Neuron (in vitro differentiated cells): ENCODE measurements around the gene RSPRY1.

ENCODE experiments used
- H2AFZ ChIP-seq: one replicate; pipeline ENCODE4 v1.6.1; 2013; ENCODE audit warnings: low read depth, mild to moderate bottlenecking, inconsistent platforms, low read length, moderate library complexity
- H3K27me3 ChIP-seq: one replicate; pipeline ENCODE4 v1.6.1; 2013; ENCODE audit warnings: low read length; ENCODE audit not compliant: insufficient read depth
- H3K36me3 ChIP-seq: one replicate; pipeline ENCODE4 v1.6.1; 2013; ENCODE audit warnings: low read length; ENCODE audit not compliant: insufficient read depth
- H3K4me1 ChIP-seq: one replicate; pipeline ENCODE4 v1.6.1; 2013; ENCODE audit warnings: low read length; ENCODE audit not compliant: insufficient read depth
- H3K4me3 ChIP-seq: 2 replicates; pipeline ENCODE4 v1.5.1; 2013; ENCODE audit warnings: mild to moderate bottlenecking, low read length, moderate library complexity
- H3K9me3 ChIP-seq: one replicate; pipeline ENCODE4 v1.6.1; 2013; ENCODE audit warnings: low read length

Gene RSPRY1

DNA sequence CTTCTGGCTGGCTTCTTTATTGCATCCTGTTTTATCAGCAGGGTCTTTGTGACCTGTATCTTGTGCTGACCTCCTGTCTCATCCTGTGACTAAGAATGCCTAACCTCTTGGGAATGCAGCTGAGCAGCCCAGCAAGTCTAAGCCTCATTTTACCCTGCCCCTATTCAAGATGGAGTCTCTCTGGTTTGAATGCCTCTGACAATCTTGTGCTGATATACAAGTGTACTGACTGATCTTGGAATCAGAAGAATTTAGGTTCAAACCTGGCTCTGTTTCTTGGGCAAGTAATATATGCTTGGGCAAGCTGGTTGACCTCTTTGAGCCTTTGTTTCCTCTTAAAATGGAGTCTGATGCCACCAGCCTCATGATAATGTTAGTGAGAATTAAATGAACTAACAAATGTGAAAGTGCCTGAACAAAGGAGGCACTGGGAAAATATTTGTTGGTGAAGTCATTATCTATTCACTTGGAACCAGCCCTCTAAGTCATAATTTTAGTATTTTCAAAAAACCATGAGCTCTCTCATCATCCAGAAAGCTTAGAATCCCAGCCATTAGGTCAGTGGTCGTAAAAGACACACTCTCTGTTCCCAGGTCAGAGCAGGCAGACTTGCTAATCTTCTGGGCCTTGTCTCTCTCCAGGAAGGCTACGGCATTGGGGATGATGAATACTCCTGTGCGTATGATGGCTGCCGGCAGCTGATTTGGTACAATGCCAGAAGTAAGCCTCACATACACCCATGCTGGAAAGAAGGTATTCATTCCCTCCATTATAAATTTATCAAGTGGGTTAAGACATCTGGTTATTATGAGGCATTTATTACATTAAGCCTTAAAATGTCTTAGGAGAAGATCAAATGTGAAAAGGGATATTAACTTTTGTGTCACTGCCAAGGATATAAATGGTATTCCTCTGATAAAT, 40.8 kb downstream of the RSPRY1 start:
- Histone ChIP-seq H2AFZ (no peak overlapping the region), H3K4me3 (no peak overlapping the region), H3K4me1 (peaks cover 6% of the 10 kb centered on the region), H3K27me3 (no peaks in the 10 kb centered on the region), H3K9me3 (no peaks in the 10 kb centered on the region), H3K36me3 (peaks cover 87% of the 10 kb centered on the region)

DNA sequence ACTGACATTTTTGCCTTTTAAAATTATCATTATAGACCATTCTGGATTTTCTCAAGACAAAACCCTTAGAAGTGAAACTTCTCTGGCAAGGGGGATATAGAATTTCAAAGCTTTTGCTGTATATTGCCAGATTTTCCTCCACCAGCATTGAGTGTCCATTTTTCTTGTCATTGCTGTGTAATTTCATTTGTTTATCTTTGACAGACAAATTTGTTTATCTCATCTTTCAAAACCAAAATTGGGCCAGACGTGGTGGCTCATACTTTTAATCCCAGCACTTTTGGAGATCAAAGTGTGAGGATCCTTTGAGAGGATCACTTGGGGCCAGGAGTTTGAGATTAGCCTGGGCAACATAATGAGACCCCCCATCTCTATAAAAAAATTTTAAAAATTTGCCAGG, 43.0 kb downstream of the RSPRY1 start:
- Histone ChIP-seq H3K36me3 (peaks cover 89% of the 10 kb centered on the region), H3K9me3 (no peaks in the 10 kb centered on the region), H3K27me3 (no peaks in the 10 kb centered on the region), H3K4me1 (peaks cover 6% of the 10 kb centered on the region), H2AFZ (no peak overlapping the region), H3K4me3 (no peak overlapping the region)

DNA sequence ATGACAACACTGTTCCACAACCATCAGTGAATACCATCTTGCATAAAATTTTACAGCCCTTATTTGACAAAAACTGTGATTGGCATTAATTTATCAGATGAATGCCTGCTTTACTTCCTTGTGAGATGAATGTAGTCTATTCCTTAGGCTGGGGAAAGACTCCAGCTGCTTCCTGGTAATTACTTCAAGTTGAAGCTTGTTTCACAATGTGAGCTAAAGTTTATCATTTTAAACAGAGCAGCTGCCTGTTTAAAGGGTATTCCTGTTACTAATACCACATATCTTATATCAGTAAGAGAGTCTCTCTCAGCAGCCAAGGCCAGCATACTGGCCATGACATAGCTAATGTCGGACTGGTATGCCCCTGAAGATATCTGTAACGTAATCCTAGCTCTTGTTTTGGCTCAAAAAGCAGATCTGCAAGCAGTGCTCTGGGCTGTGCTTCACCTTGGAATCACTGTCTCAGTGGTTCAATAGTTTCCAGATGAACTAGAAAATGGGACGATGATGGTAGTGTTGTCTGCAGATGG, 45.8 kb downstream of the RSPRY1 start:
- H3K4me3 ChIP-seq = no peak overlapping the region
- H2AFZ ChIP-seq = no peak overlapping the region
- H3K4me1 ChIP-seq = no peaks in the 10 kb centered on the region
- H3K36me3 ChIP-seq = peaks cover 92% of the 10 kb centered on the region
- peaks cover 3% of the 10 kb centered on the region for H3K9me3 ChIP-seq
- H3K27me3 ChIP-seq = no peaks in the 10 kb centered on the region

- Histone ChIP-seq H3K4me3 (no peak overlapping the region), H3K27me3 (no peaks in the 10 kb centered on the region), H3K36me3 (peaks cover 87% of the 10 kb centered on the region), H3K4me1 (no peaks in the 10 kb centered on the region), H2AFZ (no peak overlapping the region), H3K9me3 (peaks cover 3% of the 10 kb centered on the region)
Measured at GRCh38 chr16:57233944-57234706, 48.0 kb downstream of the RSPRY1 start.

- no peaks in the 10 kb centered on the region for H3K4me1 ChIP-seq
- H2AFZ ChIP-seq = no peak overlapping the region
- no peaks in the 10 kb centered on the region for H3K27me3 ChIP-seq
- no peak overlapping the region for H3K4me3 ChIP-seq
- H3K9me3 ChIP-seq = peaks cover 3% of the 10 kb centered on the region
- H3K36me3 ChIP-seq = peaks cover 89% of the 10 kb centered on the region
Measured at GRCh38 chr16:57234707-57235092, 48.6 kb downstream of the RSPRY1 start.

DNA sequence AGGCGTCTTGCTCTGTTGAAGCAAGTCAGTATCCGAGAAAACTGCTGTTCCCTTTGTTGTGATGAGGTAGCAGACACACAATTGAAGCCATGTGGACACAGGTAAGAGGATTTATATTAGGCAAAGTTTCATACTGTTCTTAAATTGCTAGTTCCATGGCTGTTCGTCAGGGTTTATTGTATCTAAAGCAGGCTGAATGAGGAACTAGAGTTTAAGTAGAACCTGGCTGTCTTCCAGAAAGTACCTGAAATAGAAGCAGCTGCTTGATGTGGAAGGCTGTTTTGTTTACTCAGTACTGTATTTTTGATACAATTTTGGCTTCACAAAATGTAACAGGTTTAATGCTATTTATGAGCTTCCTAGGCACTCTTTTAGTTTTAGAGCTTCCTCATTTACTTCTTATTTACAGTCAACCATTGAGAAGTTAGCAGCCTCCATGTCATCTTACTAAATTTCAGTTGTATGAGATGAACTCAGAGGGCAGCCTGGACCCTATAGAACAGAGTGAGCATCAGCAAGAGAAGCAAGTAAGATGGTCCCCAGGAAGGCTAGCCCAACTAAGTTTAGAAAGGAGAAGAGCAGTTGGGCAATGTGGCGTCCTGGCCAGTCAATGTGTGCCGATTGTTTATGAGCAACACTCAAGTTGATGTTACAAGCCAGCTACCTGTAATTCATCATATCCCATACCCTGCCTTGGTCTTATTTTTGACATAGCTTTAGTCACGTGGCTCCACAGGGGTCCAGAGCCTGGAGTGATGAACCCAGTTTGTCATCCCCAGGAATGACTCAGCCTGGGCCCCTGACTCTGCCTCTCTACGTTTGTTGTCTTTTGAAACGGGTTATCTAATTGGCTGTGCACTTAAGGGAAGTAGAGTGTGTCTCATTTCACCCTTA, 49.2 kb downstream of the RSPRY1 start:
- Histone ChIP-seq H3K4me1 (no peaks in the 10 kb centered on the region), H3K4me3 (no peak overlapping the region), H3K27me3 (no peaks in the 10 kb centered on the region), H3K36me3 (peaks cover 91% of the 10 kb centered on the region), H2AFZ (no peak overlapping the region), H3K9me3 (peaks cover 3% of the 10 kb centered on the region)

DNA sequence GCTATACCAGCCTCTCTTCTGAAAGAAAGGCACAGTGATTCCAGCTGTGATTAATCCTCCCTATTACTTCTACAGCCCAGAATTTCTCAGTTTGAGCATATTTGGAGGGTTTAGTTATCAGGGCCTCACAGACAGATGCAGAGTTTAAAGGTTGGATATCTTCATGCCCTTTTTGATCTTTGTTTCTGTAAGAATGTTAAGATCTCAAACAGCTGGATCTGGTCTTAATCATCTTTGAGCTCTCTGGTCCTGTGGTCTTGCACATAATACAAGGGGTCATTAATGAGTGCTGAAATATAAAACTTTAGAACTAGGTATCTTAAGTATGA, 49.9 kb downstream of the RSPRY1 start:
- H3K27me3 ChIP-seq = no peaks in the 10 kb centered on the region
- peaks cover 3% of the 10 kb centered on the region for H3K9me3 ChIP-seq
- no peak overlapping the region for H3K4me3 ChIP-seq
- H2AFZ ChIP-seq = no peak overlapping the region
- no peaks in the 10 kb centered on the region for H3K4me1 ChIP-seq
- peaks cover 85% of the 10 kb centered on the region for H3K36me3 ChIP-seq

GRCh38 chr16:57238682-57239081, 52.6 kb downstream of the RSPRY1 start:
- no peaks in the 10 kb centered on the region for H3K4me1 ChIP-seq
- no peak overlapping the region for H2AFZ ChIP-seq
- H3K9me3 ChIP-seq = peaks cover 3% of the 10 kb centered on the region
- H3K27me3 ChIP-seq = no peaks in the 10 kb centered on the region
- H3K36me3 ChIP-seq = peaks cover 58% of the 10 kb centered on the region
- no peak overlapping the region for H3K4me3 ChIP-seq

DNA sequence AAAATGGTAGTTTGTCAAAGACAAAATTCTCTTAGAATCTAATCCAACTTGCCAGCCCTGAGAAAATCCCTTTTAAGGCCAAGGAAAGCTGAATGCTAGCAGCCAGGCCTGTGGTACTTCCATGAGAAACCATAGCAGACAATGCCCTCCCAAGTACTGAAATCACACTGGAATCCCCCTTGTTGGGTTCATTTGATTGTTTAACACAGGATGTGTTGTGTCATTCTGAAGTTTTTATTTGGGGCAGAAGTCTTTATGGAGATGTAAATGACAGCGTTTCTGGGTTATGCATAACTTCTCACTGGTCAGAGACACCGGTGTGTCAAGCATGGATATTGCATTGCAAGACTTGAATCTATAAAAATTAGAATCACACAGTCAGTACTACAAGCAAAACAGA, 53.0 kb downstream of the RSPRY1 start:
- H3K9me3 ChIP-seq = peaks cover 3% of the 10 kb centered on the region
- H3K4me3 ChIP-seq = no peak overlapping the region
- no peaks in the 10 kb centered on the region for H3K4me1 ChIP-seq
- H3K36me3 ChIP-seq = peaks cover 53% of the 10 kb centered on the region
- H3K27me3 ChIP-seq = no peaks in the 10 kb centered on the region
- H2AFZ ChIP-seq = no peak overlapping the region

DNA sequence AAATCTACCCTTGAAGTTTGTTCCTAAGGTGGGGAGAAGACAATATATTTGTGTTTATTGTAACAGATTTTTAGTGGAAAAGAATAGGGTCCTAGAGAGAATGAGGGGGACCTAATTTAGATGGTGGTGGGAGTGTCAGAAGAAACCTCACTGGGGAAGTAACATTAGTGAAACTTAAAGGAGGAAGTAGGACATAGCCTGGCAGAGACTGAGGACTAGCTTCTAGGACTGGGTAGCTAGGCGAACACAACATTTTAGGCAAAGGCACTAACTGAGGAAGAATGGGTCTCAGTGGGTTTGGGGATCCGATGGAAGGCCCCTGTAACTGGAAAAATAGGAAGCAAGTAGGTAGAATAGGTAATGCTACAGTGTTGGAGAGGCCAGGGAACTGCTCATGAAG, 54.7 kb downstream of the RSPRY1 start:
- H2AFZ ChIP-seq = no peak overlapping the region
- H3K36me3 ChIP-seq = peaks cover 36% of the 10 kb centered on the region
- peaks cover 2% of the 10 kb centered on the region for H3K4me1 ChIP-seq
- H3K9me3 ChIP-seq = no peaks in the 10 kb centered on the region
- no peaks in the 10 kb centered on the region for H3K27me3 ChIP-seq
- H3K4me3 ChIP-seq = no peak overlapping the region

GRCh38 chr16:57242650-57243049, 56.5 kb downstream of the RSPRY1 start:
- H3K4me3 ChIP-seq = no peak overlapping the region
- no peaks in the 10 kb centered on the region for H3K27me3 ChIP-seq
- H2AFZ ChIP-seq = no peak overlapping the region
- H3K36me3 ChIP-seq = peaks cover 35% of the 10 kb centered on the region
- peaks cover 7% of the 10 kb centered on the region for H3K4me1 ChIP-seq
- H3K9me3 ChIP-seq = no peaks in the 10 kb centered on the region

DNA sequence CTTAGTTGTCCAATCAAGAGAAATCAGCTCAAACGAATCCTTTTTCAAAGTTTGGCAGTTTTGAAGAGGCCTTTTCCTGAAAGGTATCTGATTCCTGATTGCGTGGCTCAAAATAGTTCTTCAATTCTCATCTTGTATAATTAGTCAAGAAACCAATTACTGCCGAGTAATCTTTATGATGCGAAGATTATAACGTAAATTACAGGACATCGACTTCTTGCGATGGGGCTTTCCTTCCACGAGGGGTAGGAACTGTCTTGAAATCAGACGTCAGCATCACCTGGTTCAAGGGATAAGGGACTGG, 58.3 kb downstream of the RSPRY1 start:
- Histone ChIP-seq H2AFZ (peak overlapping the region; percentile 62), H3K9me3 (peaks cover 2% of the 10 kb centered on the region), H3K4me1 (peaks cover 7% of the 10 kb centered on the region), H3K36me3 (peaks cover 32% of the 10 kb centered on the region), H3K27me3 (no peaks in the 10 kb centered on the region), H3K4me3 (peak overlapping the region; percentile 52)
